Measurements from ENCODE around the gene PXDN. TPM values are rescaled to one million over a fixed set of nuclear protein-coding genes. Genes with fewer than 3 reads are reported as not detected.
"Not testable (repeated sequence)": the region's sequence is repeated elsewhere in the genome, so short reads cannot be mapped to it uniquely, and the experiment has no call there.

PXDN gene
- total RNA-seq, 4 donors from 2014 or later, result 9.0 to 46.2 (median 18.5) TPM

DNA sequence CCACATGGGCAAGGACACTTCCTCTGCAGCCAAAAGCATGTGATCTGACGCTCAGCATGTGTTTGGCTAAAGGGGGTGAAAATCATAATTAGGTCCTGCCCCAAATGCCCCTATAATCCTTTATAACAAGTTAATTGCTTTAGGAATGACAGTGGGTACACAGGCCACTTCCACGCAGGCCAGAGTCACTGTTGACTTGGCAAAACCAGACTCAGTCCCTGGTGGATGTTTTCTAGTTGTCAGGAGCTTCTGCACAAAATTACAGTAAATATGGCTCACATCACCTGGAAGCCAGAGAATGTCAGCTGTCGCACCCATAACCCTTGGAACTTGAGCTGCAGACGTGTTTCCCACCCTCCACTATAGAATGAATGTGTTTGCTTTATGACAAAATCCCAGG, 13.3 kb upstream of the PXDN start:
- intact Hi-C loops (cut with DNase I; ENCODE audit: low total_unique reads) (loop anchor here (10.0 kb wide), 1 partner anchor 57 kb away; no protein-coding TSS in a partner anchor), in situ Hi-C loops (cut with MboI; ENCODE audit: low pct_ligation_motif_present in 1 of 4, low pct_unique_long_range_greater_than_20kb in 1 of 4, low sequenced_read_pairs in 3 of 4) (loop anchor here in 1 of 4 donors (25.0 kb wide), 1 partner anchor 170 kb away; no protein-coding TSS in a partner anchor)
- Histone ChIP-seq H3K4me1 (no peaks in the 10 kb centered on the region), H3K27ac (no peak overlapping the region), H3K27me3 (no peaks in the 10 kb centered on the region), H3K36me3 (no peaks in the 10 kb centered on the region), H3K9me3 (no peaks in the 10 kb centered on the region), H3K4me3 (no peak overlapping the region)
- TF ChIP-seq POLR2A (IDR thresholded peaks at IDR 0.05) (no peak), CTCF (IDR thresholded peaks at IDR 0.05) (no peak), EP300 (IDR thresholded peaks at IDR 0.05; ENCODE audit: low read depth) (no peak), POLR2AphosphoS5 (IDR thresholded peaks at IDR 0.05) (no peak)
- 82 to 87% methylated on average over 3 to 4 of the region's 4 CpGs for WGBS, 2 donors (ENCODE audit: low coverage in 1 of 2)
- DNase-seq, result no peak

DNA sequence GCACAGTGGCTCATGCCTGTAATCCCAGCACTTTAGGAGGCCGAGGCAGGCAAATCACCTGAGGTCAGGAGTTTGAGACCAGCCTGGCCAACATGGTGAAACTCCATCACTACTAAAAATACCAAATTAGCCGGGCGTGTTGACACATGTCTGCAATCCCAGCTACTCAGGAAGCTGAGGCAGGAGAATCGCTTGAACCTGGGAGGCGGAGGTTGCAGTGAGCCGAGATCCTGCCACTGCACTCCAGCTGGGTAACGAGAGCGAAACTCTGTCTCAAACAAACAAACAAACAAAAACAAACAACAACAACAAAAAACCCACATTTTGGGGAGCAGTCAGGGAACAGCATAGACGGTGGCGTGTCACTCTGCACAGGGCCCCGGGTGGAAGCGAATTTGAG, 12.8 kb upstream of the PXDN start:
- H3K36me3 ChIP-seq, DNase-seq, H3K9me3 ChIP-seq, H3K4me3 ChIP-seq, H3K27me3 ChIP-seq, H3K27ac ChIP-seq, H3K4me1 ChIP-seq: not testable (repeated sequence)
- intact Hi-C loops (cut with DNase I; ENCODE audit: low total_unique reads) (loop anchor here (10.0 kb wide), 1 partner anchor 58 kb away; no protein-coding TSS in a partner anchor), in situ Hi-C loops (cut with MboI; ENCODE audit: low pct_ligation_motif_present in 1 of 4, low pct_unique_long_range_greater_than_20kb in 1 of 4, low sequenced_read_pairs in 3 of 4) (loop anchor here in 1 of 4 donors (25.0 kb wide), 1 partner anchor 170 kb away; no protein-coding TSS in a partner anchor)
- 96 to 97% methylated on average over 5 to 12 of the region's 12 CpGs for WGBS, 2 donors (ENCODE audit: low coverage in 1 of 2)

DNA sequence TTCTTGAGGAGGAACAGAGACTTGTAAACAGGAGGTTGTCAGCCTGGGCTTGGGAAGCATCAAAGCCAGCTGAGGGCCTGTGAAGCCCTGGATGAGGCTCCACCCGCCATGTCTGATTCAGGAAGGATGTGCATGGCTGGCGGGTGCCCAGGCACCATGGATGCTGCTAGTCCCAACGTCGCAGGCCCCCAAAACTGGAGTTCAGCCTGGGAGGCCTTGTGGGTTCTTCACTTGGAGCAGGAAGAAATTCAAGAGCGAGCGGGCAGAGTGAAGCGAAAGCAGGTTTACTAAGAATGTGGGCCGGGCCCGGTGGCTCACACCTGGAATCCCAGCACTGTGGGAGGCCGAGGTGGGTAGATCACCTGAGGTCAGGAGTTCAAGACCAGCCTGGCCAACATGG, 12.1 kb upstream of the PXDN start:
- Histone ChIP-seq H3K27me3 (no peaks in the 10 kb centered on the region), H3K4me1 (no peaks in the 10 kb centered on the region), H3K36me3 (no peaks in the 10 kb centered on the region), H3K27ac (no peak overlapping the region), H3K9me3 (no peaks in the 10 kb centered on the region), H3K4me3 (no peak overlapping the region)
- 90 to 100% methylated on average over 1 to 10 of the region's 10 CpGs for WGBS, 2 donors (ENCODE audit: low coverage in 1 of 2)
- TF ChIP-seq POLR2A (IDR thresholded peaks at IDR 0.05) (no peak), EP300 (IDR thresholded peaks at IDR 0.05; ENCODE audit: low read depth) (no peak), POLR2AphosphoS5 (IDR thresholded peaks at IDR 0.05) (no peak), CTCF (IDR thresholded peaks at IDR 0.05) (no peak)
- DNase-seq, result no peak
- in situ Hi-C loops (cut with MboI; ENCODE audit: low pct_ligation_motif_present in 1 of 4, low pct_unique_long_range_greater_than_20kb in 1 of 4, low sequenced_read_pairs in 3 of 4) (loop anchor here in 1 of 4 donors (25.0 kb wide), 1 partner anchor 169 kb away; no protein-coding TSS in a partner anchor), intact Hi-C loops (cut with DNase I; ENCODE audit: low total_unique reads) (loop anchor here (10.0 kb wide), 1 partner anchor 58 kb away; no protein-coding TSS in a partner anchor)

DNA sequence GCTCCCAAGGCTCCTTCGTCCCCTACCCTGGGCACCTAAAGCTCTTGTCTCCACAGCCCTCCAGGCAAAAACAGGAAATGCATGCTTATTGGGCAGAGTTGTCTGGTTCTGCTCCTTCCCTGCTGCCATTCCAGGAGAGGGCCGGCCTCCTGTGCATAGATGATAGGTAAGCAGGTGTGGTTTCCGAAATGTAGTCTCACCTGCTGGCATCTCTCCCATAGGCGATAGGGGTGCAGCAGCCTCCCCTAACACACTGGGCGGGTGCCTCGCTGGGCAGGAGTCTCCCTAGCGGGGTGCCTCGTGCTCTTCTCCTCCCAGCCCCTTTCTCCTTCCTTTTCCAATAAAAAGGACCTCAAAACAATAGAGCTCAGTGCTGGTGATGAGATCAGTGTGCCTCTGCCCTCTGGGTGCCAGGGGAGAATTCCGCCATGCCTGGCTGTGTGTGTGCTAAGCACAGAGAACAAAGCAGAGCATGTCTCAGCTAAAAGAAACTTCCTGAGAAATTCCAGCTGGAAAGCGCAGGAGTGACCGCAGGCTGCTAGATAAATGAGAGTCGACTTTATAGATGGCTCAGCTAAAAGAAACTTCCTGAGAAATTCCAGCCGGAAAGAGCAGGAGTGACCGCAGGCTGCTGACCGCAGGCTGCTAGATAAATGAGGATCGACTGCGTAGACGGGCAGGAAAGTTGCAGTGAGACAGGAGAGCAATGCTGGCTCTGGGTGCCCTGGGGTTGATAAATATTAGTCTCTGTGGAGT, 11.3 kb upstream of the PXDN start:
- Histone ChIP-seq H3K4me3 (no peak overlapping the region), H3K36me3 (no peaks in the 10 kb centered on the region), H3K27ac (no peak overlapping the region), H3K27me3 (no peaks in the 10 kb centered on the region), H3K9me3 (no peaks in the 10 kb centered on the region), H3K4me1 (no peaks in the 10 kb centered on the region)
- 60 to 78% methylated on average over 10 to 18 of the region's 18 CpGs for WGBS, 2 donors (ENCODE audit: low coverage in 1 of 2)
- intact Hi-C loops (cut with DNase I; ENCODE audit: low total_unique reads) (loop anchor here (10.0 kb wide), 1 partner anchor 59 kb away; no protein-coding TSS in a partner anchor), in situ Hi-C loops (cut with MboI; ENCODE audit: low pct_ligation_motif_present in 1 of 4, low pct_unique_long_range_greater_than_20kb in 1 of 4, low sequenced_read_pairs in 3 of 4) (loop anchor here in 1 of 4 donors (25.0 kb wide), 1 partner anchor 168 kb away; no protein-coding TSS in a partner anchor)
- DNase-seq, result no peak
- no peak for TF ChIP-seq POLR2A (IDR thresholded peaks at IDR 0.05)

DNA sequence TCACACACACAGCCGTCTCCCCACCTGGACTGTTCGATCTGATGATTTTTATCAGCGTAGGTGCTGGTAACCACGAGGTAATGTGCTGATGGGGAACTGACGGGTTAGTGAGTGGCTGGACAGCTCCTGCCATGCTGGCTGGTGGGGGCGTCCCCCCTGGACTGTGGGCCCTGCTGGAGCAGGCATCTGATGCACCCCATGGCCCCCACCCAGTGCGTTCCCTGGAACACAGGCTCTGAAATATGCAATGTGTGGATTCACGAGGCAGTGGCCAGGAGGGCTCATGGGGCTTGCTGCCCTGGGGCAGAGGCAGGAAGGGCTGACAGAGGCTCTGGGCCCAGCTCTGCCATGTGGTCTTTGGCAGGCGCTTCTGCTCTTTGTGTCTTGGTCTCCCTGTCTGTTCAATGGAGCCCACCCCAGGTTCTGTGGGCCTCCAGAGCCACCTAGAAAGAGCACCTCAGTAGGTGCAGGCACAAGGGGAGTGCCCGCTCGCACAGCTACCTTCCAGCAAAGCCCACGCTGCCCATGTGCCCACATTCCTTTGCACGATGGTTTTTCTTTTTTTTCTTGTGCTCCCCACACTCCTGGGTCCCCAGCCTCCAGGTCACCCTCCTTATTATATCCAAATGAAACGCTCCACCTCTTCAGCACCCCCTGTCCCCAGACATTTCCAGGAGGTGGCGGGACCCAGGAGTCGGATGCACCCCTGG, 10.3 kb upstream of the PXDN start:
- in situ Hi-C loops (cut with MboI; ENCODE audit: low pct_ligation_motif_present in 1 of 4, low pct_unique_long_range_greater_than_20kb in 1 of 4, low sequenced_read_pairs in 3 of 4) (loop anchor here in 1 of 4 donors (25.0 kb wide), 1 partner anchor 167 kb away; no protein-coding TSS in a partner anchor), intact Hi-C loops (cut with DNase I; ENCODE audit: low total_unique reads) (loop anchor here (5.0 to 10.0 kb wide), 2 partner anchors 60 to 167 kb away; no protein-coding TSS in a partner anchor)
- no peaks in the 10 kb centered on the region for H3K27me3 ChIP-seq
- DNase-seq, result no peak
- no peaks in the 10 kb centered on the region for H3K4me1 ChIP-seq
- 92 to 100% methylated on average over 3 to 16 of the region's 16 CpGs for WGBS, 2 donors (ENCODE audit: low coverage in 1 of 2)
- no peaks in the 10 kb centered on the region for H3K36me3 ChIP-seq
- H3K27ac ChIP-seq, result no peak overlapping the region
- no peaks in the 10 kb centered on the region for H3K9me3 ChIP-seq
- TF ChIP-seq EP300 (IDR thresholded peaks at IDR 0.05; ENCODE audit: low read depth), result no peak
- TF ChIP-seq POLR2A (IDR thresholded peaks at IDR 0.05), result no peak
- no peak for TF ChIP-seq POLR2AphosphoS5 (IDR thresholded peaks at IDR 0.05)
- TF ChIP-seq CTCF (IDR thresholded peaks at IDR 0.05), result no peak
- no peak overlapping the region for H3K4me3 ChIP-seq
